ENCODE data around the gene LARGE2.
A peak's percentile ranks its signal among the peaks of the same experiment; 100 is the strongest.

Gene LARGE2

GRCh38 chr11:45917286-45917622 is 5.2 kb upstream of the LARGE2 start (continued):
- TF ChIP-seq ZFP30 (CRISPR knock-in tag; IDR thresholded peaks at IDR 0.05): no peak
- TF ChIP-seq RARB (CRISPR knock-in tag; IDR thresholded peaks at IDR 0.05): no peak
- TF ChIP-seq ZNF70 (CRISPR knock-in tag; IDR thresholded peaks at IDR 0.05): no peak
- no peak for TF ChIP-seq GLIS3 (CRISPR knock-in tag; IDR thresholded peaks at IDR 0.05)

GRCh38 chr11:45917623-45918330 is 4.7 kb upstream of the LARGE2 start, which contains the start of gene PEX16:
PEX16 (minus strand) TSS chr11:45917877; CDS start chr11:45917811, 66 bp downstream.
- 0 out of 2 replicates have a peak, but pooled peaks have one; percentile 7 for TF ChIP-seq ZC3H10 (CRISPR knock-in tag; IDR thresholded peaks at IDR 0.05)
- no peak for TF ChIP-seq OSR1 (CRISPR knock-in tag; IDR thresholded peaks at IDR 0.05)
- no peak for TF ChIP-seq ESRRG (CRISPR knock-in tag; IDR thresholded peaks at IDR 0.05)
- peak; percentile 68; the same call in 1 of the 2 replicates for TF ChIP-seq ZFP30 (CRISPR knock-in tag; IDR thresholded peaks at IDR 0.05)
- no peak for TF ChIP-seq CSRNP3 (CRISPR knock-in tag; IDR thresholded peaks at IDR 0.05)
- 0 out of 2 replicates have a peak, but pooled peaks have one; percentile 81 for TF ChIP-seq ZNF565 (CRISPR knock-in tag; conservative IDR thresholded peaks at IDR 0.05; ENCODE audit: low read depth)
- TF ChIP-seq ARNTL (CRISPR knock-in tag; IDR thresholded peaks at IDR 0.05; ENCODE audit: borderline replicate concordance, low read depth): 0 out of 2 replicates have a peak, but pooled peaks have one; percentile 67
- TF ChIP-seq ZNF70 (CRISPR knock-in tag; IDR thresholded peaks at IDR 0.05): peak; percentile 73
- peak; percentile 89; the same call in 1 of the 2 replicates for TF ChIP-seq BACH2 (CRISPR knock-in tag; IDR thresholded peaks at IDR 0.05; ENCODE audit: borderline replicate concordance)
- no peak for TF ChIP-seq ZNF8 (CRISPR knock-in tag; IDR thresholded peaks at IDR 0.05)
- peak; percentile 91; the same call in 1 of the 2 replicates for TF ChIP-seq PPARA (CRISPR knock-in tag; IDR thresholded peaks at IDR 0.05; ENCODE audit: borderline replicate concordance)
- TF ChIP-seq SNAI2 (CRISPR knock-in tag; IDR thresholded peaks at IDR 0.05): peak; percentile 60; the same call in 1 of the 2 replicates
- TF ChIP-seq TSHZ2 (CRISPR knock-in tag; IDR thresholded peaks at IDR 0.05): peak; percentile 75; the same call in 1 of the 2 replicates
- ATAC-seq: peak; percentile 91

GRCh38 chr11:45918331-45918941 is 4.0 kb upstream of the LARGE2 start:
- peak; percentile 91 for ATAC-seq
- TF ChIP-seq CSDC2 (CRISPR knock-in tag; IDR thresholded peaks at IDR 0.05) (no peak), BACH2 (CRISPR knock-in tag; IDR thresholded peaks at IDR 0.05; ENCODE audit: borderline replicate concordance) (no peak), ZNF565 (CRISPR knock-in tag; conservative IDR thresholded peaks at IDR 0.05; ENCODE audit: low read depth) (no peak), CSRNP3 (CRISPR knock-in tag; IDR thresholded peaks at IDR 0.05) (no peak), ZNF70 (CRISPR knock-in tag; IDR thresholded peaks at IDR 0.05) (no peak), RARB (CRISPR knock-in tag; IDR thresholded peaks at IDR 0.05) (no peak), PPARA (CRISPR knock-in tag; IDR thresholded peaks at IDR 0.05; ENCODE audit: borderline replicate concordance) (no peak), ISL1 (CRISPR knock-in tag; IDR thresholded peaks at IDR 0.05) (no peak), SNAI2 (CRISPR knock-in tag; IDR thresholded peaks at IDR 0.05) (no peak), ZFP3 (CRISPR knock-in tag; IDR thresholded peaks at IDR 0.05) (no peak), CREB5 (CRISPR knock-in tag; IDR thresholded peaks at IDR 0.05; ENCODE audit: low read depth) (no peak), TSHZ2 (CRISPR knock-in tag; IDR thresholded peaks at IDR 0.05) (no peak)

All from SK-N-SH treated with all-trans-retinoic acid at 6 μM for 48 hours (cell line).